ENCODE data around the gene GMFB.
"Not testable (repeated sequence)": the region's sequence is repeated elsewhere in the genome, so short reads cannot be mapped to it uniquely, and the experiment has no call there.

Gene GMFB

DNA sequence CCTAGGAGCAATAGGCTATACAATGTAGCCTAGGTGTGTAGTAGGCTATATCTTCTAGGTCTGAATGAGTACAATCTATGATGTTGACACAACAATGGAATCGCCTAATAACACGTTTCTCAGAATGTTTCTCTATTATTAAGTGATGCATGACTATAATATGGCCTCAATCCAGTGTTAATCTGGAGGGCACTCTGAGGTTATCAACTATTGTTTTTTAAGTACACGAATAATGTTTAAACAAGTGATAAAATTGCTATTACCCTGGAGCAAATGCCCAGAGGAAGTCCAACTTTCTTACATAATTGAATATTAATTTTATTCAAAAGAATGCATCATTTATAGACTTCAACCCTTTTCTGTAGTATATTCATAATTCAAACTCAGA is 31.2 kb downstream of the GMFB start:
- no peak for DNase-seq
- TF ChIP-seq, protein P1, sequence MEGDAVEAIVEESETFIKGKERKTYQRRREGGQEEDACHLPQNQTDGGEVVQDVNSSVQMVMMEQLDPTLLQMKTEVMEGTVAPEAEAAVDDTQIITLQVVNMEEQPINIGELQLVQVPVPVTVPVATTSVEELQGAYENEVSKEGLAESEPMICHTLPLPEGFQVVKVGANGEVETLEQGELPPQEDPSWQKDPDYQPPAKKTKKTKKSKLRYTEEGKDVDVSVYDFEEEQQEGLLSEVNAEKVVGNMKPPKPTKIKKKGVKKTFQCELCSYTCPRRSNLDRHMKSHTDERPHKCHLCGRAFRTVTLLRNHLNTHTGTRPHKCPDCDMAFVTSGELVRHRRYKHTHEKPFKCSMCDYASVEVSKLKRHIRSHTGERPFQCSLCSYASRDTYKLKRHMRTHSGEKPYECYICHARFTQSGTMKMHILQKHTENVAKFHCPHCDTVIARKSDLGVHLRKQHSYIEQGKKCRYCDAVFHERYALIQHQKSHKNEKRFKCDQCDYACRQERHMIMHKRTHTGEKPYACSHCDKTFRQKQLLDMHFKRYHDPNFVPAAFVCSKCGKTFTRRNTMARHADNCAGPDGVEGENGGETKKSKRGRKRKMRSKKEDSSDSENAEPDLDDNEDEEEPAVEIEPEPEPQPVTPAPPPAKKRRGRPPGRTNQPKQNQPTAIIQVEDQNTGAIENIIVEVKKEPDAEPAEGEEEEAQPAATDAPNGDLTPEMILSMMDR (IDR thresholded peaks at IDR 0.05; ENCODE audit: low read depth, low read length, missing control alignments), result no peak
- in situ Hi-C loops (cut with HindIII; ENCODE audit: low pct_ligation_motif_present, low sequenced_read_pairs), result no loop called here
- Histone ChIP-seq H3K4me3 (ENCODE audit: low read depth, low read length) (no peak overlapping the region), H3K27me3 (replicated peaks) (no peaks in the 10 kb centered on the region), H3K36me3 (replicated peaks) (no peaks in the 10 kb centered on the region), H3K27ac (no peak overlapping the region)

DNA sequence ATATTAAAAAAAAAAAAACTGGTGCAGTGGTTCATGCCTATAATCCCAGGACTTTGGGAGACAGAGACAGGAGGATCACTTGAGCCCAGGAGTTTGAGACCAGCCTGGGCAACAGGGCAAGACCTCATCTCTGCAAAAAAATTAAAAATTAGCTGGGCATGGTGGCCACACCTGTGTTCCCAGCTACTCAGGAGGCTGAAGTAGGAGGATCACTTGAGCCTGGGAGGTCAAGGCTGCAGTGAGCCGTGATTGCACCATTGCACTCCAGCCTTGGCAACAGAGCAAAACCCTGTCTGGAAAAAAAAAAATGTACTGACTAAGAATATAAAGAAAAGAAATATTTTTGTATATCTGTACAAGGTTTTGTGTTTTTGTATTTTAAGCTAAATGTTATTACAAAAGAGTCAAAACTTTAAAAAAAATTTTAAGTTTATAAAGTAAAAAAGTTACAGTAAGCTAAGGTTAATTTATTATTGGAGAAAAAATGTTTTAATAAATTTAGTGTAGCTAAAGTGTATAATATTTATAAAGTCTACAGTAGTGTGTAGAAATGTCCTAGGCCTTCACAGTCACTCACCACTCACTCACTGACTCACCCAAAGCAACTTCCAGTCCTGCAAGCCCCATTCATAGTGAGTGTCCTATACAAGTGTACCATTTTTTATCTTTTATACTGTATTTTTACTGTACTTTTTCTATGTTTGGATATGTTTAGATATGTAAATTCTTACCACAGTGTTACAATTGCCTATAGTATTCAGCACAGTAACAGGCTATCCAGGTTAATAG is 31.8 kb downstream of the GMFB start:
- DNase-seq; H3K4me3 ChIP-seq (ENCODE audit: low read depth, low read length); H3K27ac ChIP-seq; H3K36me3 ChIP-seq (replicated peaks); in situ Hi-C loops (cut with HindIII; ENCODE audit: low pct_ligation_motif_present, low sequenced_read_pairs); H3K27me3 ChIP-seq (replicated peaks): not testable (repeated sequence)

DNA sequence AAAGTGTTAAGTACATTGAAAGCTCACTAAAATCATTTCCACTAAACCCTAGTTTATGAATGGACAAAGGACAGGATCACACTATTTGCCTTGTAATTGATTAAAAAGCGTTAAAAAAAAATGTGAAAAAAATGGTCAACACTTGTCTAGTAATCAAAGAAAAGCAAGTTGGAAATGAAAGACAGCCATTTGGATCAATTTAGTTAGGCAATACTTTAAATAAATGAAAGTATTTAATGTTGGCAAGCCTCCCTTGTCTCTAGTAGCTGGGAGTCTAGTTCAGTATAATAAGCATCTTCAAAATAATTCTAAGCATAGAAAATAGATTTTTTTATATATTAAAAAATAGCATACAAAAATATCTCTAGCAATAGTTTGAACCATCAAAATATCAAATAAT is 33.4 kb downstream of the GMFB start:
- no peaks in the 10 kb centered on the region for H3K36me3 ChIP-seq (replicated peaks)

DNA sequence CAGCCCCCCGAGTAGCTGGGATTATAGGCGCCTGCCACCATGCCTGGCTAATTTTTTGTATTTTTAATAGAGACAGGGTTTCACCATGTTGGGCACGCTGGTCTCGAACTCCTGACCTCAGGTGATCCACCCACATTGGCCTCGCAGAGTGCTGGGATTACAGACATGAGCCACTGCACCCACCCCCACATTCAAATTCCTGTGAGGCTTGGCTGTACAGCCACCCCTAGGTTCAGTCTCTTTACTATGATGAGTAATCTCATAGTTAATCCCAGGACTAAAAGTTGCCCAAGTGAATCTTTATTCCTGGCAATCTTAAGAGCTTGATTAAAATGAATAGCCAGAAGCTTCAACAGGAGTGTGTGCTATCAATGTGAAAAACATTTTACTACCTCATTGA is 34.8 kb downstream of the GMFB start:
- H3K27me3 ChIP-seq (replicated peaks); H3K27ac ChIP-seq; in situ Hi-C loops (cut with HindIII; ENCODE audit: low pct_ligation_motif_present, low sequenced_read_pairs); H3K36me3 ChIP-seq (replicated peaks); H3K4me3 ChIP-seq (ENCODE audit: low read depth, low read length): not testable (repeated sequence)
- DNase-seq, result peak; percentile 45

More for the DNA sequence above, 33.4 kb downstream of the GMFB start:
- in situ Hi-C loops (cut with HindIII; ENCODE audit: low pct_ligation_motif_present, low sequenced_read_pairs), result no loop called here
- no peak for DNase-seq
- H3K4me3 ChIP-seq (ENCODE audit: low read depth, low read length), result no peak overlapping the region
- H3K27me3 ChIP-seq (replicated peaks), result no peaks in the 10 kb centered on the region
- no peak overlapping the region for H3K27ac ChIP-seq
- TF ChIP-seq, protein P1 (IDR thresholded peaks at IDR 0.05; ENCODE audit: low read depth, low read length, missing control alignments), result no peak

DNA sequence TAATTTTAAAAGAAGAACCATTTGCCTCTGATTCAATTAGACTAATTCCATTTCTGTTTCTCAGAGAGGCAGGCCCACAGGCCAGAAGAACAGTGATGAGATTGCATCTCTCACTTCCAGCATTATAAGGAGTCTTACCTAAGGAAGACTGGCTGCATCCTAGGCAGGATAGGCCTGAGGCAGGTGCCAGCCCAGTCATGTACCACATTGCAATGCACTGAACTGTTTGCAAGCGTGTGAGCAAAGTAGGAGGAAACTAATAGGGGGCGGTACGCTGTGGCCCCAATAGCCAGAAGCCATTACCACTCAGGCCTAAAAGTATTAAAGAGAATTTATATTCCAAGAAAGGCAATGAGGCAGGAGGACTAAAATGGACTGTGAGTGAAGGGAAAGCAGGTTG is 35.5 kb downstream of the GMFB start:
- TF ChIP-seq, protein P1 (IDR thresholded peaks at IDR 0.05; ENCODE audit: low read depth, low read length, missing control alignments), result no peak

DNA sequence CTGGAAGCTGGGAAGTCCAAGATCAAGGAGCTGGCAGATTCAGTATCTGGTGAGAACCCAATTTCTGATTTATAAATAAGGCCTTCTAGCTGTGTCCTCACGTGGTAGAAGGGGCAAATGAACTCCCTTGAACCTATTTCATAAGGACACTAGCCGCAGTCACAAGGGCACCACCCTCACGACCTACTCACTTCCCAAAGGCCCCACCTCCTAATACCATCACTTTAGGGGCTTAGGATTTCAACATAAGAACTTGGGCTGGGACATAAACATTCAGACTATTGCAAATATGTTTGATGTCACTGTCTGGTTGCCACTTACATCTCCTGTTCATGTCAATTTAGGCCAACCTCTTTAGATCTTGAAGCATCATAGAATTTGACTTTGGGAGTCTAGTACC is 36.8 kb downstream of the GMFB start:
- Histone ChIP-seq H3K36me3 (replicated peaks) (no peaks in the 10 kb centered on the region), H3K27me3 (replicated peaks) (no peaks in the 10 kb centered on the region), H3K4me3 (ENCODE audit: low read depth, low read length) (no peak overlapping the region), H3K27ac (no peak overlapping the region)
- in situ Hi-C loops (cut with HindIII; ENCODE audit: low pct_ligation_motif_present, low sequenced_read_pairs), result no loop called here
- DNase-seq, result no peak
- TF ChIP-seq, protein P1 (IDR thresholded peaks at IDR 0.05; ENCODE audit: low read depth, low read length, missing control alignments), result no peak

More for the DNA sequence above, 35.5 kb downstream of the GMFB start:
- in situ Hi-C loops (cut with HindIII; ENCODE audit: low pct_ligation_motif_present, low sequenced_read_pairs), result no loop called here
- Histone ChIP-seq H3K36me3 (replicated peaks) (no peaks in the 10 kb centered on the region), H3K27ac (no peak overlapping the region), H3K27me3 (replicated peaks) (no peaks in the 10 kb centered on the region), H3K4me3 (ENCODE audit: low read depth, low read length) (no peak overlapping the region)
- no peak for DNase-seq

DNA sequence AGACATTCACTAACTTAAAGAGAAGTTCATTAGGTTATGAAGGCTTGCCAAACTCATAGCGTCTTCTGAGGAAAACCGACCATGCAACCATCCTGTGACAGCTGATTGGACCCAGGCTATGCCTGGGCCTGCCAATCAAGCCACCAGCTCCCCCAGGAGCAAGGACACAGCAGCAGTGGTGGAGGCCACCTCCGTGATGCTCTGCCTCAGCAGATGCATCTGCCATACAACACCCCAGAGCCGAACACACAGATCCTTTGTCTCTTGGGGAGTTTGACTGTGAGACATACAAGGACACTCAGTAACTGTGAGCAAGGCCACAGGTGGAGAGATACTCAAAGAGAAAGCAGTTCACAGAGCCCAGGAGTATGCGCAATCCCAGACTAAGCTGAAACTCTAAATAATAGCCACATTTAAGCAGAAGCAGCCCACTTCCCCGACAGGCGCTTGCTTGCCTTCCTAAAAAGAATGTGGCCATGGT is 37.6 kb downstream of the GMFB start:
- TF ChIP-seq, protein P1 (IDR thresholded peaks at IDR 0.05; ENCODE audit: low read depth, low read length, missing control alignments), result no peak
- no peak overlapping the region for H3K27ac ChIP-seq
- no peaks in the 10 kb centered on the region for H3K36me3 ChIP-seq (replicated peaks)
- in situ Hi-C loops (cut with HindIII; ENCODE audit: low pct_ligation_motif_present, low sequenced_read_pairs), result no loop called here
- no peak for DNase-seq
- no peaks in the 10 kb centered on the region for H3K27me3 ChIP-seq (replicated peaks)
- H3K4me3 ChIP-seq (ENCODE audit: low read depth, low read length), result no peak overlapping the region

Data from brain microvascular endothelial cell (primary cell).